KG1 (cell line): ENCODE results near the gene EPN1.

Experiments used
- DNase-seq: peaks from one replicate; lab custom pipeline; 2025; lab: John Stamatoyannopoulos, UW

EPN1 gene

GRCh38 chr19:55646889-55647731 lies 27.9 kb upstream of the EPN1 start:
- DNase-seq, result no peak

DNA sequence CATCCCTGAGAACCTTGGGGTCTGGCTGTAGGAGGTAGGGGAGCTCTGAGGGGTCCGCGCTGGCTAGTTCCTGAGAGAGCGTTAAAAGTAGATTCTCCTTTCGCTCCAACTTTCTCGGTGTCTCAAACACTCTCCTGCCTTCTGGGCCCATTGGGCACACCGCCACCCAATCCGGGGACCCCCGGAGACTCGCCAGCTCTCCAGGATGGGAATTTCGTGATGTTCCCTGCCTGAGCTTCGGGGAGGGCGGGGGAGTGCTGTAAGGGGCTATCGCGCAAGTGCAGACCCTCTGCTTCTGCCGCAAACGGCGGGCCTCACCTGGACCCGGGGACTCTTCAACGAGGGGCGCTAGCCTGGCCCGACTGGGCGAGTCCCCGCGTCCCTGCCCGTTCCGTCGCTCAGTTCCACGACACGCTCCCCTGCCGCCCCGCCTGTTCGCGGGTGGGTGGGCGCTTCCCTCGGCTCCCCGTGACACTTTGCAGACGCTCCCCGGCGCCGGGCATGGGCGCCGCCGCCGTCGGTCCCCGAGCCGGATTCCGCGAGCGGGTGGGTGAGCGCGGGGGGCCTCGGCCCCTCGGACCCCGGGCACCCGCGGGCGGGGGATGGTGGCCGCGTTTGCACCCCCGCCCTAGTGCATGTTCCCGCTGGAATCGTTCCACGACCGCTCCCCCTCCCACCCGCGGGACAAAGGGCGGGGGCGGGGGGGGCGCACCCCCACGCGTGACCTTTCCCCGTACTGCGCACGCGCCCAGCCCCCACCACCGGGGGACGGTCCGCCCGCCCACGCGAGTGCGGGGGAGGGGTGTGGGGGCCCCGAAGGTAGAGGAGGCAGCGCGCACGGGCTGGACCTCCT lies 27.1 kb upstream of the EPN1 start, which contains the start of gene CCDC106:
Gene CCDC106 (plus strand): TSS at position 481 of the 853 bp plus-strand sequence. CDS start 835 bp downstream, outside the sequence.
- DNase-seq, result peak; percentile 74

DNA sequence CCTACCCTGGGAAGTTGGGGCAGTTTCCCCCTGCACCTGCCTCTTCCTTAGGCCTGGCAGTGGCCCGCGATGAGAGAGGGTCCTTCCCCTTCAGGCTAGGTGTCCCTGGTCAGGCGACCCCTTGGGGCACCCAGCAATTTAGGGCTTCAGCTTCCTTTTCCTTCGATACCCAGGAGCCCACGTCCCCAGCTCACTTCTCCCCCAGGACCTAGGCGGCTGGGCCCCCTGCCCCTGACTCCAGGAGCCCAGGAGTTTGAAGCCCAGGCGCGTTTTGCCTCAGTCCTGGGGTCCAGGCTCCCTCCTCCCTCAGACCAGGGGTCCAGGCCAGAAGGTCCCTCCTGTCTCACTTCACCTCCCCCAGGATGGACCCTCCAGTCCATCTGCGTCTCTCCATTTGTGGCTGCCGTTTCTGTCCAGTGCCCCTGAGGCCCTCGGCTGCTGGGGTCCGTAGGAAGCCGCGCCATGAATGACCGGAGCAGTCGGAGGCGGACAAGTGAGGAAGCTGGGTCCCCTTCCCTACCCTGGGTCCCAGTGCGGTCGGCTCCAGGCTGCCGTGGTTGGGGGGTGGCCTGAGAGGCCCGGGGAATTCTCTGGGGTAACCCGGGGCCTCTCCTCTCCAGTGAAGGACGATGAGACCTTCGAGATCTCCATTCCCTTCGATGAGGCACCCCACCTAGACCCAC lies 26.3 kb upstream of the EPN1 start:
- DNase-seq, result no peak

- DNase-seq, result no peak
Measured at GRCh38 chr19:55649268-55650125, 25.5 kb upstream of the EPN1 start.

DNA sequence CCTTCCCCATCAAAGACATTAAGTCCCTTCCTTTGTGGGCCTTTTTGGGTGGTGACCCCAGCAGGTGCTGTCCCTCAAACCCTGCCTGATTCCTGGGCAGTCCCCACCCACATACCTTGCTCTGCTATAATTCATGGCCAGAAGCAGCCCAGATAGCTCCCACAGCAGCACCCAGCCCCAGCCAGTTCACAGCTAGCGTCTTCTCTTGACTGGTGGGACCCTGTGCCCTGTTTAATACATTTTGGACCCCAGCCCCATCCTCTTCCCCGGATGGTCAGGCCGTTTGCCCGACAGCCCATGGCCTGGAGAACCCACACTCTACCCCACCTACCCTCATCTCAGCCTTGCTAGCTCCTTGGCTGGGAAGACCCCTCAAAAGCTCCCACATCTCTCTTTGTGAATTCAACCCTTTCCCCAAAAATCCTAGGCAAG lies 24.9 kb upstream of the EPN1 start:
- no peak for DNase-seq

- no peak for DNase-seq
Measured at GRCh38 chr19:55650602-55651230, 24.3 kb upstream of the EPN1 start.

DNA sequence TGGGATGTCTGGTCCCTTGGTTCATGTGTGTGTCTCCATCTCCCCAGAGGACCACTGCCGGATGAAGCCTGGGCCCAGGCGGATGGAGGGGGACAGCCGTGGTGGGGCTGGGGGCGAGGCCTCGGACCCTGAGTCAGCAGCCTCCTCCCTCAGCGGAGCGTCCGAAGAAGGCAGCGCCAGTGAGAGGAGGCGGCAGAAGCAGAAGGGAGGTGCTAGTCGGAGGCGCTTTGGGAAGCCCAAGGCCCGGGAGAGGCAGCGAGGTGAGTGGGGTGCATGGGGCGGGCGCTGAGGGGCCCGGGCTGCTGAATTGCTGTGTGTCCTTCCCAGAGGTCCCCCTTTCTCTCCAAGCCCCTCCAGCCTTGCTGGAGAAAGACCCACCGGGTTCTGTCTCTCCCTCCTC lies 23.8 kb upstream of the EPN1 start:
- no peak for DNase-seq

GRCh38 chr19:55652311-55653128 lies 22.5 kb upstream of the EPN1 start:
- DNase-seq, result no peak

- DNase-seq, result peak; percentile 98
Measured at GRCh38 chr19:55653651-55654322, 21.2 kb upstream of the EPN1 start.

DNA sequence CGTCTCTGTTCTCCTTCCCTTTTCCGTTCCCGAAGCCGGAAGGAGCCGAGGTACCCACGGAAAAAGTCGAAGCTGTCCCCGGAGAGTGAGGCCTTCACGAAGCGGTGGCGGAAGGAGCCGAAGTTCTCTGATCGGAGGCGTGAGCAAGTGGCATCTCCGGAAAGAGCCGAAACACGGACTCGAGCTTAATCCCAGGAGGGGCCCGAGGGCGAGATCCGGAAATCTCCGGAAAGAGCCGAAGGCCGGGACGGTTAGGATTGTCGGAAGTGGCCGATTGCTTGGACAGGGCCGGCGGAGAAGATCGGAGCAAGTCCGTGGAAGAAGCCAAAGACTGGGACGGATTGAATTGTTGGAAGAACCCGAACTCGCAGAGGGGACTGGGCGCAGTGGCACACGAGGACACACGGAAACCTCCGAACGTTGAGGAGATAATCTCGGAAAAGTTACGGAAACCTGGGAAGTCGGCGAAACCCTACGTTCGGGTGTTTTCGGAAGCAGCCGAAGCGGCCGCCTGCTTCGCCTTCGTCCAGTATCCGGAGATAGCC lies 20.6 kb upstream of the EPN1 start:
- peak; percentile 100 for DNase-seq

GRCh38 chr19:55654868-55655647 lies 20.0 kb upstream of the EPN1 start, which contains the start of gene U2AF2:
Gene U2AF2, plus strand, starts transcription at chr19:55655035. Its CDS starts 70 bp downstream, at chr19:55655105.
- peak; percentile 86 for DNase-seq

DNA sequence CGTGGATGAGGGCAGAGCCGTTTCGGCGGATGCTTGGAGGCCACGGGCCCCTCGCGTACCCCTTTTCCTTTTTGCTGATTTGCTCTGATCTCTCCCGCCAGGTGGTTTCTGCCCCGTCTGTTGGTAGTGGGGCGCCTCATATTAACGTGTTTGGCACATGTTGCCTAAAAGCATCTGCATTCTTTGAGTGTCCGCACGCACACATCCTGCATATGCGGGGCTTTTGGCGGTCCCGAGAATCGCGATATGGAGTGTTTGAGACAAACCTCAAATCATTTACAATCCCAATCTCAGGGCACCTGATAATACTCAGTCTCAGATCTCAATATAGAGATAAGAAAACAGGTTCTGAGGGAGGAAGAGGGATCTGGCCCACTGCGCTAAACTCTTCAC lies 19.4 kb upstream of the EPN1 start:
- DNase-seq, result no peak

DNA sequence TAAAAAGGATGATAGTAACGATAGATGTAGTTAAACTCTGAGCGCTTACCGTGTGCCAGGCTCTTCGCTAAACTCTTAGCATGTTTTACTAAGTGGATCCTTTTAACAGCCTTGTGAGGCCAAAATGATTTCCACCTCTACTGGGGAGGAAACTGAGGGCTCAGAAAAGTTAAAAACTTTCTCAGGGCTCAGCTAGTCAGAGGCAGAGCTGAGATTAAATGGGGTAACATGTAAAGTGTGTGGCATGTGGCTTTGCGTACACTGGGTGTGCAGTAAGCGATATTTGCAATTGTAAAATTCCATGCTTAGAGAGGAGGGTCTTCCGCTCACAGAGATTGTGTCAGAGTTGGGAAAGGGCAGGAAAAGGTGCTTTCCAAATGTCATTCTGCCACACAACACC lies 18.5 kb upstream of the EPN1 start:
- DNase-seq, result no peak

DNA sequence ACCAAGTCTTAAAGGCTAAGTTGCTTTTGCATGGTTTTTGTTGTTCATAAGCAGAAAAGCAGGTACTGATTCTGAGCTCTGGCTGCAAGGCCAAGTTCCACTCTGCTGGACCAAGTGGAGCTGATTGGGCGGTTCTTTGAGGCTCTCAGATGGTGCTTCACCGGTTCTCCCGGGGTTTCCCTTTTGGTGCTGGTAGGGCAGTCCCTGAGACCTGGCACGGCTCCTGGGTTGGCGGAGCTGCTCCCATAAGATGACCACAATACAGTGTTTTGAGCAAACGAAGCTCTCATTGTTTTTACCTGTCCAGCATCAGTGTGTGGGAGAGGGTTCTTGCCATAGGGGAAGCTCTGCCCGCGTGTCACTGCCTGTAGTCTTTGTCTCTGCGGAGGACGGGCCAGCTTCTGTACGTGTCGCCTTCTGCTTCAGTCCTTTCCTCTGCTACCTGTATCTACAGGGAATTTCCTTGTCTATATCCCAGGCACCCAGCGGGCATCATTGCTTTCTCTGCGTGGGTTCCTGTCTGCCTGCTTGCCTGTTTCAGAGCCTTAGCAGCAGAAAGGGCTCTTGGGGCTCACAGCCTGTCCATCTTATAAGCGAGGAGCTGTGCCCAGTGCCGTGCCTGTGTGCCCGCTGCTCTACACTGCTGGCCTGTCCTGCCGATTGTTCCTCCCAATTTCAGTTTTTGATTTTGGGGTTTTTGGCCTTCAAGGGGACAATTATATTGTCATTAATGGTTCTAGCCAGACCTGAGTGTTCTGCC lies 17.9 kb upstream of the EPN1 start:
- no peak for DNase-seq

- DNase-seq, result no peak
Measured at GRCh38 chr19:55658846-55659459, 16.1 kb upstream of the EPN1 start.

- no peak for DNase-seq
Measured at GRCh38 chr19:55659822-55660221, 15.2 kb upstream of the EPN1 start.

- no peak for DNase-seq
Measured at GRCh38 chr19:55660404-55660803, 14.6 kb upstream of the EPN1 start.
